GM23338 (cell line): ENCODE measurements around the gene CDKAL1. TPM values are rescaled to one million over a fixed set of nuclear protein-coding genes. Genes with fewer than 3 reads are reported as not detected.

Experiments
- ATAC-seq: fragments of 200-7000 bp; cut with Tn5 transposase; 3 replicates; pipeline ENCODE4 v1.9.1; 2020
- DNase-seq: peaks from one replicate; pipeline ENCODE4 v3.0.0-alpha.2; 2015; ENCODE audit warnings: low spot score
- H2AFZ ChIP-seq: fragments of 200-600 bp; sonication (generic); 2 replicates; pipeline ENCODE4 v1.8.0; 2016; ENCODE audit warnings: antibody characterized with exemption, mild to moderate bottlenecking, moderate library complexity
- H3F3A ChIP-seq: fragments of 200-600 bp; sonication (generic); replicated peaks from 2 replicates; pipeline ENCODE4 v1.8.0; 2017; ENCODE audit warnings: antibody characterized with exemption, mixed run types, low read depth
- H3K27ac ChIP-seq: fragments of 200-600 bp; sonication (generic); 2 replicates; pipeline ENCODE4 v1.6.1; 2016; ENCODE audit warnings: low read depth
- H3K27me3 ChIP-seq: fragments of 200-600 bp; sonication (generic); 2 replicates; pipeline ENCODE4 v1.8.0; 2016; ENCODE audit warnings: mild to moderate bottlenecking, mixed run types, moderate library complexity; ENCODE audit not compliant: insufficient read depth
- H3K36me3 ChIP-seq: fragments of 200-600 bp; sonication (generic); 2 replicates; pipeline ENCODE4 v1.8.0; 2016; ENCODE audit warnings: mild to moderate bottlenecking; ENCODE audit not compliant: insufficient read depth
- H3K4me1 ChIP-seq: fragments of 200-600 bp; sonication (generic); 2 replicates; pipeline ENCODE4 v1.8.0; 2016; ENCODE audit warnings: mild to moderate bottlenecking, moderate library complexity; ENCODE audit not compliant: insufficient read depth
- H3K4me2 ChIP-seq: fragments of 200-600 bp; sonication (generic); 2 replicates; pipeline ENCODE4 v1.7.1; 2017; ENCODE audit warnings: mixed run types
- H3K4me3 ChIP-seq: fragments of 200-600 bp; sonication (generic); 2 replicates; pipeline ENCODE4 v1.6.1; 2016; ENCODE audit warnings: mixed run types
- H3K79me2 ChIP-seq: fragments of 200-600 bp; sonication (generic); replicated peaks from 2 replicates; pipeline ENCODE4 v1.8.0; 2017; ENCODE audit warnings: mild to moderate bottlenecking; ENCODE audit not compliant: insufficient read depth
- H3K9me2 ChIP-seq: fragments of 200-600 bp; sonication (generic); 2 replicates; pipeline ENCODE4 v1.8.0; 2017; ENCODE audit not compliant: insufficient read depth
- H4K20me1 ChIP-seq: fragments of 200-600 bp; sonication (generic); replicated peaks from 2 replicates; pipeline ENCODE4 v1.8.0; 2017; ENCODE audit warnings: mild to moderate bottlenecking; ENCODE audit not compliant: insufficient read depth
- H3K27ac Mint-ChIP-seq: 2 replicates; pipeline ENCODE4 v1.8.0; 2020; ENCODE audit warnings: inconsistent platforms, mild to moderate bottlenecking, moderate library complexity, mixed read lengths
- H3K27me3 Mint-ChIP-seq: 3 replicates; pipeline ENCODE4 v1.8.0; 2022; ENCODE audit warnings: low read depth, mild to moderate bottlenecking, moderate library complexity, mixed read lengths, inconsistent platforms; ENCODE audit not compliant: insufficient read depth, poor library complexity
- H3K36me3 Mint-ChIP-seq: 3 replicates; pipeline ENCODE4 v1.8.0; 2021; ENCODE audit warnings: low read depth, mild to moderate bottlenecking, inconsistent platforms, moderate library complexity, mixed read lengths
- H3K4me1 Mint-ChIP-seq: 3 replicates; pipeline ENCODE4 v1.8.0; 2020; ENCODE audit warnings: mild to moderate bottlenecking, inconsistent platforms, mixed read lengths
- H3K4me3 Mint-ChIP-seq: 3 replicates; pipeline ENCODE4 v1.8.0; 2021; ENCODE audit warnings: moderate library complexity, mild to moderate bottlenecking, inconsistent platforms, mixed read lengths
- H3K9me3 Mint-ChIP-seq: 3 replicates; pipeline ENCODE4 v1.8.0; 2020; ENCODE audit warnings: moderate library complexity, mild to moderate bottlenecking, inconsistent platforms, mixed read lengths
- CREB1 ChIP-seq: fragments of 250-450 bp; sonication (Bioruptor Pico); IDR thresholded peaks from 2 replicates; pipeline ENCODE4 v1.5.0; 2020; ENCODE audit warnings: low read depth, mild to moderate bottlenecking, moderate library complexity
- EZH2phosphoT487 ChIP-seq: fragments of 200-600 bp; sonication (generic); IDR thresholded peaks from one replicate; pipeline ENCODE4 v1.8.1; 2018; ENCODE audit warnings: antibody characterized with exemption; ENCODE audit not compliant: unreplicated experiment
- JUNB ChIP-seq: IDR thresholded peaks from one replicate; pipeline ENCODE4 v1.6.1; 2016; ENCODE audit warnings: antibody characterized with exemption; ENCODE audit not compliant: unreplicated experiment
- NANOG ChIP-seq: IDR thresholded peaks from 2 replicates; pipeline ENCODE4 v1.6.1; 2016; ENCODE audit warnings: antibody characterized with exemption, borderline replicate concordance
- ZNF331 ChIP-seq: fragments of 250-450 bp; sonication (Bioruptor Pico); IDR thresholded peaks from 2 replicates; pipeline ENCODE4 v1.5.0; 2020; ENCODE audit warnings: low read depth, mild to moderate bottlenecking, moderate library complexity
- ZNF462 ChIP-seq: fragments of 250-450 bp; sonication (Bioruptor Pico); IDR thresholded peaks from 2 replicates; pipeline ENCODE4 v1.5.0; 2020; ENCODE audit warnings: mild to moderate bottlenecking, moderate library complexity
- polyA plus RNA-seq: library from polyadenylated mRNA; unstranded; fragments of >200 nt; fragmentation: Nextera tagmentation; extraction: Ambion mirVana; gene quantifications from 2 replicates; pipeline ENCODE4 v1.2.1, GENCODE V29; 2016
- total RNA-seq: library from RNA; depleted of rRNA; stranded (reverse); fragments of >200 nt; shearing (Covaris generic); gene quantifications from 2 replicates; pipeline ENCODE4 v1.2.3, GENCODE V29; 2014

CDKAL1 gene
- total and polyA plus RNA-seq, 2 experiments from 2014 or later: 17.8 to 35.0 TPM

- H2AFZ ChIP-seq: no peak overlapping the region
- H3K4me3 ChIP-seq: peak overlapping the region; percentile 7; the same call in 1 of the 2 replicates
- H3K9me2 ChIP-seq: no peaks in the 10 kb centered on the region
- Mint-ChIP-seq H3K9me3 (peaks cover 8% of the 10 kb centered on the region), H3K36me3 (peaks cover 16% of the 10 kb centered on the region), H3K4me1 (peaks cover 63% of the 10 kb centered on the region), H3K27ac (peak overlapping the region; percentile 92), H3K27me3 (peaks cover 8% of the 10 kb centered on the region), H3K4me3 (peak overlapping the region; percentile 42; the same call in 2 of the 3 replicates)
- no peaks in the 10 kb centered on the region for H4K20me1 ChIP-seq
- H3K4me2 ChIP-seq: peak overlapping the region; percentile 54
- peak overlapping the region; percentile 88 for H3K27ac ChIP-seq
- H3K4me1 ChIP-seq: peaks cover 65% of the 10 kb centered on the region
- ATAC-seq: peak; percentile 96
- TF ChIP-seq ZNF331 (CRISPR knock-in tag): no peak
- TF ChIP-seq NANOG: peak; percentile 96
- TF ChIP-seq EZH2phosphoT487: no peak
- TF ChIP-seq JUNB: no peak
- TF ChIP-seq ZNF462: peak; percentile 89
- peak; percentile 43; the same call in 1 of the 2 replicates for TF ChIP-seq CREB1 (CRISPR knock-in tag)
- H3F3A ChIP-seq: no peaks in the 10 kb centered on the region; the same call in 1 of the 2 replicates
- H3K36me3 ChIP-seq: no peaks in the 10 kb centered on the region
- H3K27me3 ChIP-seq: no peaks in the 10 kb centered on the region
- DNase-seq: peak; percentile 96
- H3K79me2 ChIP-seq: no peaks in the 10 kb centered on the region
Observed at GRCh38 chr6:21185861-21186478, 651.7 kb downstream of the CDKAL1 start.
